Measurements from ENCODE around the gene HOMER2. TPM values are rescaled to one million over a fixed set of nuclear protein-coding genes. Genes with fewer than 3 reads are reported as not detected.
"Not testable (repeated sequence)": the region's sequence is repeated elsewhere in the genome, so short reads cannot be mapped to it uniquely, and the experiment has no call there.

HOMER2 gene
- total RNA-seq, 1 donor from 2014 or later: 76.7 TPM

DNA sequence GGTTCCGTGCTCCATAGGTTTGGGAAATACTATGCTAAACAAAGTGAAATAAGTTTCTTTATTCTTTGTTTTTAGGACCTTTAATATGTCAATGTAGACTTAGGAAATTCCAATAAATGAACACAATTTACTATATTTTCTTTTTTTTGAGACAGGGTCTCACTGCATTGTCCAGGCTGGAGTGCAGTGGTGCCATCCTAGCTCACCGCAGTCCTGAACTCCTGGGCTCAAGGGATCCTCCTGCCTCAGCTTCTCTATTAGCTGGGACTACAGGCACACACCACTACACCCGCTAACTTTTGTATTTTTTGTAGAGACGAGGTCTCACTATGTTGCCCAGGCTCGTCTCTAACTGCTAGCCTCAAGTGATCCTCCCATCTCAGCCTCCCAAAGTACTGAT is 12.4 kb upstream of the HOMER2 start:
- no peak for DNase-seq

DNA sequence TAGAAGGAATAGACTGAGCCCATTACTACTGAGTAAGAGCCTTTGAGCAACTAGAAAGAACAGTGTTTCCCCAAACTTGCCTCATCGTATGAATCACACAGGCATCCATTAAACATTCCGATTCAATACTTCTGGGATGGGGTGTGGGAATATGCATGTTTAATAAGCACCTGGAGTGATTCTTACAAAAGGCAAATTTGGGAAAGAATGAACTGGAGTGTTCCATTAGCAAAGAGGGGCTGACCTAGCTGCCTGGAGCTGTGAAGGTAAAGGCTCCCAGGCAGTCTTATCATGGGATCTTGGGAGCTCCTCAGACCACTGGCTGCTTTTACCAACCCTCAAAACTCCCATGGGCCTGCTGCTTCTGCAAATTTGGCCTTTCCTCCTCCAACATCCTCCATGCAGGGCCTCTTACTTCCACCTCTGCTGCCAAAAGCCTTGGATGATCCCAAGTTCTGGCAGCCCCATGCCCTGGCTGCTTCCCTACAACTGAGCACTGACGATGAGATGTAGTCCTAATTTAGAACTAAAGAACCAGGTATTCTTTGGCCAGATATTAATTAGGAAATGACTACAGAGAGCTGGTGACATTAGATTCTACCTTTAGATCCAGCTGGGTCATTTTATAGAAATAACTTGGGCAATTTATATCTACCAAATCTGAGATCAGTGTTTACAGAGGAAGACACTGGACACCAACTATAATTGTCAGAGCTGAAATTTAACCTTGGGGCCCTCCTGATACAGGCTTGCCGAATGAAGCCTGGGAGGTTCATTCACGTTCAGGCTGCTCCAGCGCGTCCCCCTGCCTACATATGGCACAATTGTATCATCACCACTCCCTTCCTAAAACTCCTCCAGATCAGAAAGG is 11.2 kb upstream of the HOMER2 start:
- DNase-seq: no peak

DNA sequence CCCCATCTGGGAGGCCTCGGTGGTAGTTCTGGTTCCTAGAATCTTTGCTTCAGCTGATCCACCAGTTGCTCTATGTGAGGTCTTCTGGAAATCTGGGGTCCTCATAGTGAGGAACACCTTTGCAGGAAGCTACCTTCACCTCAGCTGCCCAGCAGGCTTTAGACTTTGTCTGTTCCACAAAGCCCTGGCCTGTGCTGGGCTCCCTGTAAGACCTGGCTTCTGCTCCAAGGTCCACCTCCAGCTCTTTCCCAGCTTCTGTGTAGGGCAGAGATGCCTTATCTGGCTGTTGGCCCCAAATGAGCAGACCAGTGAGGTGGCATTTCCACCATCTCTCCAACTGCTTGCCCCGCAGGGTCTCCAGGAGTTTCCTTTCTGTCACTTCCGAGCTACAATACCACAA is 8.2 kb upstream of the HOMER2 start:
- no peak for DNase-seq

DNA sequence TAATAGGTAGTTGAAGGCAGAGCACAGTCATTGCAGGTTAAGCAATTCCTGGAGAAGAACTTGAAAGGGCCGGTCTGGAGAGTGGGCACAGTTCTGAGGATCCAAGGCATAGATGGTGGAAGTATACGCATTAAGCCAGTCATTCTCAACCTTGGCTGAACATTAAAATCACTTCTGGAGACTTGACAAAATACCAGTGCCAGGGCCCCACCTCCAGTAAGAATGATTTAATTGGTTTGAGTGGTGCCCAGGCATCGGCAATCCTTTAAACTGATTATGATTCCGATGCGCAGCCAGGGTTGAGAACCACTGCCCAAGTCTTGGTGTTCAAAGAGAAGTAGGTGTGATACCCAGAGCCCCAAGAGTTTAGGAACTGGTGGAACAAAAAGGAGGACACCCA is 6.9 kb upstream of the HOMER2 start:
- no peak for DNase-seq

DNA sequence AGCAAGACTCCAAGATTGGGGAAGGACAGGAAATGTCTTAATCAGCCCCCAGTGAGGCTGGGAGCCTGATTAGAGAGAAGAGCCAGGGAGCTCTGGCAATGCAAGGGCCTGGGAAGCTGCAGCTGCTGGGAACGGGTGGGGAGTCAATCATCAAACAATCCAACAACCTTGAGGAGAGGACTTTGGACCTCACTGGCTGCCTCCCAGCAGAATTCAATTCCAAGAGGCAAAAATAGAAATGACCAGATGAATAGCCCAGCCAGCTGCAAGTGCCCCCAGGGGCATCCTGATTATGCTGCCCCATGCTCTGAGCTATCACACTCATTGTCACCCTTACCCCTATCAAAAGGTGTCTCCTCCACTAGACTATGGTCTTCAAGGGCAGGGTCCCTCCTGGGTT is 6.1 kb upstream of the HOMER2 start:
- DNase-seq: no peak

DNA sequence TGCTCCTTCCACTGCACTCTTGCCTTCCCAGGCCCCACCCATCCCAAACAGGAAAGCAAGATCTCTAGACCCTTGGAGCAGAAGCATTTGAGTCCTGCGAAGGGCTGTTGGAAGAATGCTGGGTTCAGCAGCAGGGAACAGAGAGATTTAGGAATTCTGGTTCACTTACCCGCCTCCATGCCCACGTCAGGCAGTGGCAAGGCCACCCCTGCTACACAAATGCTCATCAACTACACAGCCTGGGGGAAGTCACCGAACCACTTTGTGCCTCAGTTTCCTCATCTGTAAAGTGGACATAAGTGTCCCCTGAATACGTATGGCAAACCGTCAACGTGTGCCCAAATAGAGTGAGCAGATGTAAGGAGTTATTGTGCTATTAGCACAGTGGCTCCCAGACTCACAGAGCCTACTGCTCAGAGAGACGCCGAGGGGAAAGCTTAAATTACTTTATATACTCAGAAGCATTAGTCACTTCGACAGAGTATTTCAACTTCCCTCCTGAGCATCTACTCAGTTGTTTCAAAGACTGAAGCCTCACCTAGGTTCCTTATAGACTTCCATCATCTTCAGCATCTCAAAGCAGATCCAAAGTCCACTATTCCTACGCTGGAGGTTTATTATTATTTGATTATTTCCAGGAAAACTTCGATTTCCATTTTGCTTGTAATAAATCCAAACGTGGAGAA is 905 bp downstream of the HOMER2 start:
- DNase-seq: no peak

DNA sequence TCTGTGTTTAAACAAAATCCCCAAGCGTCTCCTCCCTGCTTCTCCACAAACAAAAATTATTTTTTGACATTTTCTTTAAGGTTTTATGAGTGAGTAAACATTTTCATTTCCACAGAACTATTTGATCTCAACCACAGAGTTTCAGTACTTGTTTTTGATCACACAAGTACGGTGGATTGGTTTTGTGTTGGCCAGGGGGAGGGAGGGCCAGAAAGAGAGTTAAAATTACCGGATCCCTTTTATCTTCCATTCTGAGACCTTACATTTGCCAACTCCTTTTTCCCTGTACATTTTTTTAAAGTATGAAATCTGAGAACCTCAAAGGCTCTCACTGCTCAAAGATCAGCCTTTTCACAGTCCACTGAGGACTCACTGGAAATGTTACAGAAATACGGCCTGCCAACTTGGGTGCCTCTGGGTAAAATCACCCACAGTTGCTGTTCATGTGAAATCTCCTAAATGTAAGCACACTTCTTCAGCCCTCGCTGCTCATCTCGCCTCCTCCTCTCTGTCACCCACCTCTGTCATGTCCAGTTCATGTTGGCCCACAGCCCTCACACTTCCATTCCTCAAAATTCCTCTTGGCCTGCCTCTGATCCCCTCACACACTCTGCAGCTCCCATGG is 1.7 kb downstream of the HOMER2 start:
- DNase-seq: no peak

DNA sequence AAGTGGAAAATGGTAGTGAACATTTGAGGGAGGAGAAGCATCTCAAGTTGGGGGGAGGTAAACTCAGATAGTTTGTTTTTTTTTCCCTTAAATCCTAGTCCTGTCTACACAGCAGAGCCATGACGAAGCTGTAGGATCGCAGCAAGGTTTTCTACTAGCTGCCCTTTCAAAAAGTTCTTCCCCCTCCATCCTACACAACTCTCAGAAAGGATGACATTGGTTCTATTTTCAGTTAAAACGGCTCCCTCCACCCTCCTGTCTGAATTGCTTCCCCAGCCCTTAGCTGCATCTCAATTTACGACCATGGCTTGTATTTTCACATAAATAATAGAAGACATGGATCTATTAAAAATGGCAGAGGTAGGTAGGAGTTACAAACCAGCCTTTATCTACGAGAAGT is 2.2 kb downstream of the HOMER2 start:
- DNase-seq: no peak

DNA sequence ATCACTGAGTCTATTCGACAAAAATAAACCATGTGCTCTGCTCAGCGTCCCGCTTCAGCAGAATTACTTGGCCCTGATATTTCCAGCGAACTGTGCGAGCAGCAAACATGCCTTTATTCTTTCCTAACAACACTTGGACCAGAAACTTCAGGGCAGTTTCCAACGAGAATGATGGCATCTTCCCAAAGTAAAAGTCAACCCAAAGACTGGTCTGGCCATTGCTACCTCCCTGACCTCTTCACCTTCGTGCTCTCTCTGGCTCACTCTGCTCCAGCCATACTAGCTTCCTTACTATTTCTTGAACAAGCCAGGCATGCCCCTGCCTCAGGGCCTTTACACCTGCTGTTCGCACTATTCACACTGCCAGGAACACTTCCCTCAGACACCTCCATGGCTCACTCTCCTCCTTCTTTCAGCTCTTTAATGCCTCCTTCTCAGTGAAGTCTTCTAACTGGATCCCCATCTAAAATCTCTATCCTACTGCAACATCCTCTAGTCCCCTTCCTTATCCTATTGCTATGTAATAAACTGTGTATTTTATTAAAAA is 6.3 kb downstream of the HOMER2 start:
- DNase-seq: no peak

DNA sequence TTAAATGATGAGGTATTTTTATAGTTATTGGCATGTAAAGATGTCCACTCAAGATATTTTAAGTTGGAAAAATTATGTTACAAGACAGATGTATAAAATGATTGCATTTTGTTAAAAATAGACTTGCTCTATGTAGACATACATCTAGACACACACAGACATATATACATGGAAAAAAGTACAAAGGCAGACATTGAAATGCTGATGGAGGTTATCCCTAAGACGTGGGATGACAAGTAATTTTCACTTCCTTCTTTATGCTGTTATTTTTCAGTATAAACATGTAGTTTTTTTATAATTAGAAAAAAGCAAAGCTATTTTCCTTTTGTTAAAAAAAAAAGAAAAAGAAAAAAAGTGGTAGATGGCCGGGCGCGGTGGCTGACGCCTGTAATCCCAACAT is 7.2 kb downstream of the HOMER2 start:
- no peak for DNase-seq

DNA sequence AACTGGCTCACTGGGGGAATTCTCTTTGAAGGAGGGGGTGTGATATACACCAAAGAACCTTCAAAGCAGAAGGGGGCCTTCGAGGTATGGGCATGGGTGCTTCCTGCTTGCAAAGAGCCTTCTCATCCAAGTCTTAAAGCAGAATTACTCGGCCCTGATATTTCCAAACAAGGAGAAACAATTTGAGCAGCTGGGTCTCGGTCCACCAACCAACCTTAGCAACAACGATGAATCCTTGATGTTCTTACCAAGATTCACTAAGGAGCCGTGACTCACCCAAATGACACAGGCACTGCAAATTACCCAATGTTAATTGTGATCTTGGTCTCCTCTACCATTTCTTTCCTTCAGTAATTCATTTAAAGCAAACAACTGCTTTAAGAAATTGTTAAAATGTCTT is 7.7 kb downstream of the HOMER2 start:
- DNase-seq: no peak

DNA sequence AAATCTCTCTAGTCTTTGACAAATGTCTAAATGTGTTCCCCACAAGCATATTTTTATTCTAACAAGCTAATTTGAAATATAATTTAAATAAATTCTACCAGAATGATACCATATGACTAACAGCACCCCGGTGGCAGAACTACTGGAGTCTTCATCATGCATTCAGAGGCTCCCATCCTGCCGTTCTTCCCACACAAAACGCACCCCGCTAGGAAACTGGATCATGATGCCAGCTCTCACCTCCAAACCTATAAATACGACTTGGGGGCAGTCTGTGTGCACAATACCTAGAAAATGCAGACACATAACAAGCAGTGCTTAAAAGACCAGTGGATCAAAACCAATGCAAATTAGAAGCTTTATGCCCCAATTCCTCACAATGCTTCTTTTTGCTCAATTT is 8.5 kb downstream of the HOMER2 start:
- no peak for DNase-seq

DNA sequence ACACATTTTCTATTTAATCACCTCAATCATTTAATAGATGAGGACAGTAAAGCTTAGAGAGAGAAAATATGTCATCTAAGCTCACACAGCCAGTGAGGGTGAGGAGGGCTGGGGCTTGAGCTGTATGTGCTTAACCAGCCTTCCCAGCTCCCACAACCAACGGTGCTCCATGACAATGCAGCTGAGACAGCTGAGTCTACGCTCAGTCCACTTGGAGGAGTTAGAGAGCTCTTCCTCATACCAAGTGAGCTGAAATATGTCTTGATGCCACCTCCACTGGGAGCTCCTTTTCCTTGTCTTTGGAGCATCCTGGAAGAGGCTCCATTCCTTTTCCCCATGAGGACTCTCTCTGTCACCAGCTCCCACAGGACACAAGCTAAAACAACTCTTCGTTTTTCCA is 9.3 kb downstream of the HOMER2 start:
- DNase-seq: no peak

DNA sequence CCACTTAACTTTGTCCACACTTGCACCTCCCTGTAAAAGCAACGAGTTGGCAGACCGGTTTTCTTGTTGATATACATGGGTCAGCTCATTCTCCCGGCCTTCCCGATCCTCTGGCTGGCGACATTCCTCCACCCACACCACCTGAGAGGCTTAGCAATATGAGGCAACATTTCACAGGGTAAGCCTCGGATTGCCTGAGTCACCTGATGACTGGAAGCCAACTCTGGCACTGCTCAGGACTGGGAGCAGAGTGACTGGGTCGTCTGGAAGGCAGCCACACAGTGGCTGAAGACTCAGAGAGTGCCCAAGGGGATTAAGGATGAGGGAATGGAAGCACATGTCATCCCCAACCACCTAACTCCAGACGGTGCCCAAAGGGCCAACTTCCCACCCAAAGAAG is 9.8 kb downstream of the HOMER2 start:
- DNase-seq: no peak

DNA sequence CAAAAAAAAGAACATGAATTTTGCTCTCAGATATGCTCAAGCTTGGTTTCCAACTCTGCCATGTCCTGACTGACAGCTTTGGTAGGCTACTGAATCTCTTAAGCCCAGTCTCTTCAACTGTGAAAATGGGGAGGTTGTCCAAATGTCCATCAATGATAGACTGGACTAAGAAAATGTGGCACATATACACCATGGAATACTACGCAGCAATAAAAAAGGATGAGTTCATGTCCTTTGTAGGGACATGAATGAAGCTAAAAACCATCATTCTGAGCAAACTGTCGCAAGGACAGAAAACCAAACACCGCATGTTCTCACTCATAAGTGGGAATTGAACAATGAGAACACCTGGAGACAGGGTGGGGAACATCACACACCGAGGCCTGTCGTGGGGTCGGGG is 12.8 kb downstream of the HOMER2 start:
- not testable (repeated sequence) for DNase-seq

DNA sequence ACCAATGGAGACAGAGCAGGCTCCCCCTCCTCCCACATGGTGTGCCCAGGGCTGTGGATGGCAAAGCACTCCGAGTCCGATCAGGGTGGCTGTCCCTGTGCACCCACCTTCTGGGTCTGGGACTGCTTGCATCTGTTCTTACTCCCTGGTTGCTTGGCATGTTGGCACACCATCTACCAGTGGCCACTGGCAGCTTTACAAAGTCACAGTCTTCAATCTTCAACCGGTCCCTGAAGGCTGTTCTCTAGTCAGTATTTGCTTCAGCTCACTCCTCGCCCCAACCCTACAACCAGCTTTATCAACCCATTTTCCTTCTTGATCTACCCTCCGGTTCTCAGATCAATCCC is 14.8 kb downstream of the HOMER2 start:
- no peak for DNase-seq

DNA sequence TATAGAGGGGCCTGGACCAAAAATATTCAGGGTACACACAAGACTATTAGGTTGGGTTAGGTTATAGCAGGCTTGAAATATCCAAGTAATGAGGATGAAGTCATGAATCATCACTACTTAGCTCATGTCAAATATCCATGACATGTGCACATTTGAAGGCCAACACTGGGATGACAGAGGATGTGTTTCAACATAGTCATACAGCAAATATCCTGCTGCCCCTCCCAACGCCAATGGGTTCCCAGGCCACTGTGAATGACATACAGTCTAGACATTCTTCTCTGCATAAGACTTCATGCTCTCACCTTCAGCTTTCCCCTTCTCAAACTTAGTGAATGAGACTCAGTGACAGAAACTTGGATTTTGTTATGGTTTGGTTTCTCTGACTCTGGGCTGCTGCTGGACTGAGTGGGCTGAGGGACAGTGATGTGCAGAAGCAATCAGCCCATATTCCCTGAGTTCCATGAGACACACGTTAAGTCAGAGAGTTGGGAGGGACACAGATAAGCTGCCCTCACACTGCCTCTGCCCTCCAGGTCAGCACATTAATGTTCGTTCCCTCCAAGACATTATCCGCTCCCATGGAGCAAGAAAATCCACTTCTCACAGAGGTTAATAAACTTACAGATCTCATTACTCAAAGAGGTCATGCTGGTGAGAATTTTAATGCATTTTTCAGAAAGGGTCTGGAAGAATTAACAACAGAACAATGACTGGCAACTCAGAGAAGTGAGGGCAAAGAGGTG is 15.4 kb downstream of the HOMER2 start:
- DNase-seq: no peak

DNA sequence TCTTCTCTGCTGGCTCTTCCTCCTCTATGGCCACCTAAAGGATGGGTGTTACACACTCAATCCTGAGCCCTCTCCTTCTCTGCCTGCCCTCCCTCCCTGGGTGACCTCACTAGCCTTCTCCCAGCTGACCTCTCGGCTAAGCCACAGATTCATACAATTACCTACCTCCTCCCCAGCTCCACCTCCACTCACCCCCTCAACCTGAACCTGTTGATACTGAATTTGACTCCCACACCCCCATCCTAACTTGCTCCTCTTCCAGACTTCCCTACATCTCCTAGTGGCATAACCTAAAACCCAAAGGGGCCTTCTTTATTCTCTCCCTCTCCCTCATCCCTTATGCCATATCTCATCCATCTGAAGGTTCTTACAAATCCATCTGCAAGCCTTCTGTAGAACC is 17.1 kb downstream of the HOMER2 start:
- DNase-seq: no peak

DNA sequence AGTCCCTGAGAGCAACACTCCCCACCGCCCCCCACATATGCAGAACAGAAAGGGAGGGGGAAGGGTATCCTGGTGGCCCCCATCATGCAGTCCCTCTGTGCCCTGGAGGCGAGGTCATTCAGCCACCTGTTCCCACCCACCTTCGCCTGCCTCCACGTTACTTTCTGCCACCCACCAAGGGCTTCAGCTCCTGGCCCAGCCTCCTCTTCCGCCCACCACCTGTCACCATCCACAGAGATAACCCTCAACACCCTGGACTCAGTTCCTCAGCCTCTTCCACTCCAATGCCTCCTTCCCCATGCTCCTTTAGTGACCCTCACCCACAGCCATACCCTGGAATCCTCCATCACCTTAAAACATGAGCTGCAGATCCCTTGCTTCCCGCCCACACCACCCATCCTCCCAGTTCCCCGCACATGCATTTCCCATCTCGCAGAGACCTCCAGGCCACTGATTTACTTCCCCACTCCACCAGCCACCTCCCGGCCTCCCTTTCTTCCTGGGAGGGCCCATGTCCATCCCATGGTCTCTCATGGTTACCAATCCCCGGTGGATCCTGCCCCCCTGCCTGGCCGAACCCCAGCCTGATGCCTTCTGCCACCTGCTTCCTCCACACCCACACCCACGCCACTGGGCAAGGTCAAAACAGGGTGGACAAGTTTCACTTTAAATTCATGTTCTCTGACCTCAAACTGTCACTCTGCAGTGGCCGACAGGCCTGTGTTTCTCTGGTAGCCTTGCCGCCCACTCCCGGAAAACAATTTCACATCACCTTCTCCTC is 18.2 kb downstream of the HOMER2 start:
- no peak for DNase-seq

DNA sequence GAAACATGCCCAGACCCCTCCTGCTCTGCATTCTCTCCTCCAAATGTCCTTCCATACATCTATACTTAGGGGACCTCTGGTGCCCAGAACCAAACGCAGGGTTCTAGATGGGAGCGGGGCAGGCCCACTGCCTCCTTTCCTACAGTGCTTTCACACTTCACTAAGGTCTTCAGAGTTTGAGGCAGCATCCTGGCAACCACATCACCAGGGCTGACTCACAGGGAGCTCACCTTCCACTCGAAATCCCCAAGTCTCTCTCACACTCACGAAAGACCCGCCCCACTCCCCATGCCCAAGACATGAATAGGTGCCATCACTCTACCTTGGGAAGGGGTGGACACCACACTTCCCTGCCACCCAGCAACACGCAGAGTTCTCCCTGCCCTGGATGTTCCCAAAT is 18.9 kb downstream of the HOMER2 start:
- DNase-seq: no peak

DNA sequence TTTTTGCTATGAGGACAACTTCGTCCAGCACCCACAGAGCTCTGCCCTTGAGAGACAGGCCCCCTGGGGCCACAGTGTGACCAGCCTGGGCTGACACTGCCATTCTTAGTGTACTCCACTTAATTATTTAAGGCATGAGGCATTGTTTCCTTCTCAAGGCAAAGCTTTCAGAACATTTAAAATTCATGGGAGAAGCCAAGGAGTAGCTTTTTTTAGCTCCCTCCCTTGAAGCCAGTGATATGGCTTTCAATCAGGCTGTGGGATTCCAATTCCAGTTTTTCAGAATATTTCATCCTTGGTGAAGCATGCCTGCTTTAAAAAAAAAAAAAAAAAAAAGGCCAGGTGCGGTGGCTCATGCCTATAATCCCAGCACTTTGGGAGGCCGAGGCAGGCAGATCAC is 21.3 kb downstream of the HOMER2 start:
- DNase-seq: no peak

DNA sequence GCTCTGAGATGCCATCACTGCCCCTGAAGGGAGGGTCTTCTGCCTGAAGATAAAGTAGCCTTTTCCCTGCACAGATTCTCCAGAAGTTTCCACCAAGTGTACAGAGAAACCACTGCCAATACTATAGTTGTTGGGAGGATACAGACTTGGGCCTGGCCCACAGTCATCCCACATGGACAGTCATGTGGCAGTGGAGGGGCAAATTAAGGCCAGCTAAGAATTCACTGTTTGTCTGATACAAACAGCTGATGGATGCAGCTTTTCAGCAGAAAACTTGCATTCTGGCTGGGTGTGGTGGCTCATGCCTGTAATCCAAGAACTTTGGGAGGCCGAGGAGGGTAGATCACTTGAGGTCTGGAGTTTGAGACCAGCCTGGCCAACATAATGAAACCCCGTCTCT is 22.1 kb downstream of the HOMER2 start:
- no peak for DNase-seq
